ENCODE measurements around the gene DIRAS1.

DNA sequence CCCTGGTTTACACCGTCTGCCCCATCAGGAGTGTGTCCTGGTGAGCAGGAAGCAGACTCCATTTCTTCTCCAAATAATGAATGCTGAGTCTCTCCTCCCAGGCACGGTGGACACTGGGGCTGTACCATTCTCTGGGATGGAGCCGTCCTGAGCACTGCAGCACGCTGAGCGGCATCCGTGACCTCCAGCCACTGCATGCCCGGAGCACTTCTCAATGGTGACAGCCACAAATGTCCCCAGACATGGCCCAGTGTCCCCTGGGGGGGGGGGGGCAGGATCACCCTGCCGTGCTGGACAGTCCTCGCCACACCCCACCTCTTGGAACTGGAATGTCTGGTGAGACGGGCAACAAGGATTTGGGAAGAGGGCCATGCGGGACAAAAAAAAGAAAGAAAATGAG lies 56.1 kb downstream of the DIRAS1 start:
- TF ChIP-seq NFRKB (IDR thresholded peaks at IDR 0.05) (no peak), FOXM1 (IDR thresholded peaks at IDR 0.05; ENCODE audit: borderline replicate concordance) (no peak), TARDBP (IDR thresholded peaks at IDR 0.05) (no peak)
